Measurements from ENCODE around the gene RNF217. TPM values are rescaled to one million over a fixed set of nuclear protein-coding genes. Genes with fewer than 3 reads are reported as not detected.

RNF217 gene
- total RNA-seq, 3 donors from 2014 or later, result 40.1 to 43.3 (median 41.0) TPM

DNA sequence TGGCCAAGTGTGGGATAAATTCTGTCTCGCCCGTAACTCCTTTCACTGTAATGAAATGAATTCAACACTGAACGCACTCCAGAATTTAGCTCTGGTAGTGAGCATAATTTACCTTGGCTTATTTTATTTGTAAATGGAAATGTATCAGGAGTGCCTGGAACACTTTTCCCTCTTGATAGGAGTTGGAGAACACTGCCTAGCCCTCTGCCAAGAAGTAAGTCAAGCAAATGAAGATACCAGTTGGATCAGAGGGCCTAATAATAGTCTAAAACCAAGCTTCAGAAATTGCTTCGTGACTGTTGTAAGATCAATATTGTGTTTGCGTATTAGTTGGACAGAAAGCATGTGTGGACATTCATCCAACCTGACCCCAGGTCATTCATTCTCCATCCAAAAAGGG, 126.7 kb downstream of the RNF217 start:
- Histone ChIP-seq H3K36me3 (no peaks in the 10 kb centered on the region), H3K27me3 (no peaks in the 10 kb centered on the region), H3K9me3 (no peaks in the 10 kb centered on the region), H3K27ac (no peak overlapping the region), H3K4me1 (no peaks in the 10 kb centered on the region), H3K4me3 (no peak overlapping the region)
- TF ChIP-seq POLR2AphosphoS5 (IDR thresholded peaks at IDR 0.05) (no peak), POLR2A (IDR thresholded peaks at IDR 0.05) (no peak)
- TF ChIP-seq, protein P1, sequence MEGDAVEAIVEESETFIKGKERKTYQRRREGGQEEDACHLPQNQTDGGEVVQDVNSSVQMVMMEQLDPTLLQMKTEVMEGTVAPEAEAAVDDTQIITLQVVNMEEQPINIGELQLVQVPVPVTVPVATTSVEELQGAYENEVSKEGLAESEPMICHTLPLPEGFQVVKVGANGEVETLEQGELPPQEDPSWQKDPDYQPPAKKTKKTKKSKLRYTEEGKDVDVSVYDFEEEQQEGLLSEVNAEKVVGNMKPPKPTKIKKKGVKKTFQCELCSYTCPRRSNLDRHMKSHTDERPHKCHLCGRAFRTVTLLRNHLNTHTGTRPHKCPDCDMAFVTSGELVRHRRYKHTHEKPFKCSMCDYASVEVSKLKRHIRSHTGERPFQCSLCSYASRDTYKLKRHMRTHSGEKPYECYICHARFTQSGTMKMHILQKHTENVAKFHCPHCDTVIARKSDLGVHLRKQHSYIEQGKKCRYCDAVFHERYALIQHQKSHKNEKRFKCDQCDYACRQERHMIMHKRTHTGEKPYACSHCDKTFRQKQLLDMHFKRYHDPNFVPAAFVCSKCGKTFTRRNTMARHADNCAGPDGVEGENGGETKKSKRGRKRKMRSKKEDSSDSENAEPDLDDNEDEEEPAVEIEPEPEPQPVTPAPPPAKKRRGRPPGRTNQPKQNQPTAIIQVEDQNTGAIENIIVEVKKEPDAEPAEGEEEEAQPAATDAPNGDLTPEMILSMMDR (IDR thresholded peaks at IDR 0.05), result no peak
- intact Hi-C loops (cut with DNase I; ENCODE audit: low total_unique reads), result no loop called here
- DNase-seq (ENCODE audit: low spot score in 2 of 2), result no peak

DNA sequence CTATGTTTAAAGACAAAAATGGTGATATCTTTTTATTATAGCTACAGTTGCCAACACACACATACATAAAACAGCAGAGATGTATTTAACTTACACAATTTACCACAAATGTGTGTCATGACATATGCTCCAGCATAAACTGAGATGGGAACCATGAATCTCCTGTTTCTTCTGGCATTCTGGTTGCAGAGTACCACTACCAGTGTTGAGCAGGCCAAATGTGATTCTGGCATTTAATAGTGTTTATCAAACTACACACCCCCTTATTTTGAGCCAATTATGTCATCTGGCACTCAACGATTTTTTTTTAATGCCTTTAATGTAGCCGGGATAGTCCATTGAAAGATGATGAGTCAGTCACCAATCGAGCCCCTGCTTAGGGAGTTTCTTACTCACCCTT, 132.3 kb downstream of the RNF217 start:
- no peak overlapping the region for H3K4me3 ChIP-seq
- H3K27me3 ChIP-seq, result no peaks in the 10 kb centered on the region
- no peak for DNase-seq (ENCODE audit: low spot score in 2 of 2)
- no peak for TF ChIP-seq POLR2A (IDR thresholded peaks at IDR 0.05)
- TF ChIP-seq, protein P1 (IDR thresholded peaks at IDR 0.05), result no peak
- TF ChIP-seq POLR2AphosphoS5 (IDR thresholded peaks at IDR 0.05), result no peak
- intact Hi-C loops (cut with DNase I; ENCODE audit: low total_unique reads), result no loop called here
- H3K4me1 ChIP-seq, result no peaks in the 10 kb centered on the region
- H3K36me3 ChIP-seq, result no peaks in the 10 kb centered on the region
- H3K9me3 ChIP-seq, result no peaks in the 10 kb centered on the region
- H3K27ac ChIP-seq, result no peak overlapping the region

DNA sequence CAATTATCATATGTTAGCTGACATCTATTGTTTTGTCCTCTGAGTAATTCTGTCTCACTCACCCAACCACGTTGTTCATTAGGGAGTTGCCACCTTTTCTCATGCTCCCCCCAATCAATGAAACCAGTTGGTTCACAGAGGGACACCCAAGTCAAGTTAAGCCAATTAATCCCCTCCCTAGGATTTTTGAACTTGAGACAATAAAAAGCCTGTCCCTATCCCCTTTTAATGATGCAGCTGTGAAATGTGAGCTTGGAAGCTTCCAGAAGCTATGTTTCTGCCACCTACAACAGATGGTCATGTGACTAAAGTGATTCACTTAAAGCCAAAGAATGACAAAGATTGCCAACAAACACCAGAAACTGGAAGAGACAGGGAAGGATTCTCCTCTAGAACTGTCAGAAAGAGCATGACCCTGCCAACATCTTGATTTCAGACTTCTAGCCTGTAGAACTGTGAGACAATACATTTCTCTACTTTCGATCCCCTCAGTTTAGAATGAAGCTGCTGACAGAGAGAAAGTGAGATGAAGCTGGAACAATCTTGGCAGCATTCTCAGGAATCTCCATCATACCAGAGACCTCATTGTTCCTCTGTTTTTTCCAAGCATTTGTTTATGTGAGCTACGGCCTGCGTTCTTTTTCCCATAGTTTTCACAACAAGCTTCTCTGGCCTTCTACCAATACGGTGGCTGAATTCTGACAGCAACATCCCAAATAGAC, 133.5 kb downstream of the RNF217 start:
- H3K9me3 ChIP-seq, result no peaks in the 10 kb centered on the region
- intact Hi-C loops (cut with DNase I; ENCODE audit: low total_unique reads), result no loop called here
- DNase-seq (ENCODE audit: low spot score in 2 of 2), result no peak
- no peaks in the 10 kb centered on the region for H3K27me3 ChIP-seq
- H3K4me1 ChIP-seq, result no peaks in the 10 kb centered on the region
- H3K4me3 ChIP-seq, result no peak overlapping the region
- TF ChIP-seq POLR2AphosphoS5 (IDR thresholded peaks at IDR 0.05), result no peak
- TF ChIP-seq POLR2A (IDR thresholded peaks at IDR 0.05), result no peak
- TF ChIP-seq, protein P1 (IDR thresholded peaks at IDR 0.05), result no peak
- H3K27ac ChIP-seq, result no peak overlapping the region
- no peaks in the 10 kb centered on the region for H3K36me3 ChIP-seq

DNA sequence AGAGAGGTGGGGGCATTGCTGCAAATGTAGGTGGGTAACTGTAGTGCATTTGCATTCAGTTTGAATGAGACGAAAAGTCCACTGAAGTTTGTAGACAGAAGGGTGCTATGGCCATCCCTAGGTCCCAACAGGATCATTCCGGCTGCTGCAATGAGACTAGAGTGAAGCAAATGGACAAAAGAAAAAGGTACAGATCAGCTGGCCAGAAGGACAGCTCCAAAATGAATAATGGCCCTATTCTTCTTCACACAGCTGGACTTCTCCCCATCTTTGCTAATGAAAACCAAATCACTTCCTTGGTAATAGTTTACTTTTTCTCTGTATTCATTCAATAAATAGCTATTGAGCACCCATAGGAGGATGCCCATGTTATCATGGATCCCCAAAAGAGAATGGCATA, 134.9 kb downstream of the RNF217 start:
- TF ChIP-seq POLR2AphosphoS5 (IDR thresholded peaks at IDR 0.05) (no peak), POLR2A (IDR thresholded peaks at IDR 0.05) (no peak)
- TF ChIP-seq, protein P1 (IDR thresholded peaks at IDR 0.05), result no peak
- Histone ChIP-seq H3K4me1 (no peaks in the 10 kb centered on the region), H3K4me3 (no peak overlapping the region), H3K27me3 (no peaks in the 10 kb centered on the region), H3K9me3 (no peaks in the 10 kb centered on the region), H3K36me3 (no peaks in the 10 kb centered on the region), H3K27ac (no peak overlapping the region)
- intact Hi-C loops (cut with DNase I; ENCODE audit: low total_unique reads), result no loop called here
- DNase-seq (ENCODE audit: low spot score in 2 of 2), result no peak

DNA sequence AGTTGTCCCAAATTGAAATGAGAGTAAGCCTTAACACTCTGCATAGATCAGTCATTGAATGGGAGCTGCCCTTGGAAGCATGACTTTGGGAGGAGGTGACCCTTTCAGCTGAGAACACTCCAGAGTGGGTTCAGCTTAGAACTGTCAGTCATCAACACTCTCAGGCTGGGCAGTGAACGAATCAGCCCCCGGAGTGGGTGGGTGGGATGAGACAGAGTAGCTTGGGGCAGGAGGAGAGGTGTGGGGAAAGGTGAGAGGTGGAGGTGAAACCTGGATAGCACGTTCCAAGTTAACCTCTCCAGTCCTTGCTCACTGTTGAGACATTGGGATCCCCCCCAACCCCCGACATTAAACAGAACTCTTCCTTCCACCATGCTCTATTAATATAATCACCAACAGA, 136.0 kb downstream of the RNF217 start:
- Histone ChIP-seq H3K36me3 (no peaks in the 10 kb centered on the region), H3K9me3 (no peaks in the 10 kb centered on the region), H3K27ac (no peak overlapping the region), H3K27me3 (no peaks in the 10 kb centered on the region), H3K4me3 (no peak overlapping the region), H3K4me1 (no peaks in the 10 kb centered on the region)
- DNase-seq (ENCODE audit: low spot score in 2 of 2), result no peak
- TF ChIP-seq, protein P1 (IDR thresholded peaks at IDR 0.05), result no peak
- TF ChIP-seq POLR2A (IDR thresholded peaks at IDR 0.05), result no peak
- TF ChIP-seq POLR2AphosphoS5 (IDR thresholded peaks at IDR 0.05), result no peak
- intact Hi-C loops (cut with DNase I; ENCODE audit: low total_unique reads), result no loop called here
